ENCODE results near the gene CPN2.

The CPN2 gene

GRCh38 chr3:194298331-194299227 lies 52.5 kb downstream of the CPN2 start:
- no peak for TF ChIP-seq CTCF (IDR thresholded peaks at IDR 0.05; ENCODE audit: low read depth, low read length, missing control alignments)
- H3K4me3 ChIP-seq (ENCODE audit: low read depth, low read length), result no peak overlapping the region
- DNase-seq (ENCODE audit: low read depth), result no peak

GRCh38 chr3:194296454-194297263 lies 54.5 kb downstream of the CPN2 start:
- no peak for DNase-seq (ENCODE audit: low read depth)
- TF ChIP-seq CTCF (IDR thresholded peaks at IDR 0.05; ENCODE audit: low read depth, low read length, missing control alignments), result no peak
- no peak overlapping the region for H3K4me3 ChIP-seq (ENCODE audit: low read depth, low read length)

- no peak for TF ChIP-seq CTCF (IDR thresholded peaks at IDR 0.05; ENCODE audit: low read depth, low read length, missing control alignments)
- no peak for DNase-seq (ENCODE audit: low read depth)
- no peak overlapping the region for H3K4me3 ChIP-seq (ENCODE audit: low read depth, low read length)
Observed at GRCh38 chr3:194294895-194295214, 56.3 kb downstream of the CPN2 start.

- no peak for TF ChIP-seq CTCF (IDR thresholded peaks at IDR 0.05; ENCODE audit: low read depth, low read length, missing control alignments)
- no peak overlapping the region for H3K4me3 ChIP-seq (ENCODE audit: low read depth, low read length)
- no peak for DNase-seq (ENCODE audit: low read depth)
Observed at GRCh38 chr3:194294199-194294894, 56.8 kb downstream of the CPN2 start.

DNA sequence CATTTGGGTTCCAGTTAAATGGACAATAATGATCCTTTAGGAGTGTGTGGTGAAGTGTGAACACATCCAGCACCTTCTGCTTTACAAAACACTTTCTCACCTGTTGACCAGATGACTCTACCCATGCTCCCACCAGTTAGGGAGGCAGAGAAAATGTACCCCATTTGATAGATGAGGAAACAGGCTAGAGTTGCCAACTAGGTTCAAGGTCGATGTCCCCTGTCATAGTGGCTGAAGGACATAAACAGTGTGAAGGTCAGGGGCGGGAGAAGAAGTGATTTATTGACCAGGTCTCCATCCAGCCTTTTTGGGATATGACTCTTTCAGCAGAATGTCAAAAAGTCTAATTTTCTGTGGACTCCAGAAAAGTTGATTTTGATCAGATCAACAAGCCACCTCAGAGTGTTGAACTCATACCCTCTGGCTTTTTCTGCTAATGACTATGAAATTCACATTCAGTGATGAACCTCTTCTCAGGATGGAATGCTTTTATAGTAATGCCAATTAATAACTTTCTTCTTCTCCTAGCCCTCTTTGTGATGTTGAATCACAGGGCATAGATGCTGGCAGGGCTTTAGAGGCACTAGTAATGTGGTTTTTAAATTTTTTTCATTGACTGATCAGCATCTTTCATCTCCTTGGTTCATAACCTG lies 57.5 kb downstream of the CPN2 start:
- no peak overlapping the region for H3K4me3 ChIP-seq (ENCODE audit: low read depth, low read length)
- no peak for DNase-seq (ENCODE audit: low read depth)
- no peak for TF ChIP-seq CTCF (IDR thresholded peaks at IDR 0.05; ENCODE audit: low read depth, low read length, missing control alignments)

GRCh38 chr3:194292331-194292730 lies 58.8 kb downstream of the CPN2 start:
- DNase-seq (ENCODE audit: low read depth), result no peak
- no peak overlapping the region for H3K4me3 ChIP-seq (ENCODE audit: low read depth, low read length)
- no peak for TF ChIP-seq CTCF (IDR thresholded peaks at IDR 0.05; ENCODE audit: low read depth, low read length, missing control alignments)

Data from GM12864 (cell line).